Measurements from ENCODE around the gene ARL14EP. TPM values are rescaled to one million over a fixed set of nuclear protein-coding genes. Genes with fewer than 3 reads are reported as not detected.

Gene ARL14EP
- total and polyA plus RNA-seq, 8 donors, result 5.4 to 16.9 (median 11.5) TPM

GRCh38 chr11:30346068-30346688, 23.3 kb downstream of the ARL14EP start:
- FAIRE-seq (peak; percentile 92), ATAC-seq (peak in 3 of 4 donors; percentile 71 to 81 (median 76)), DNase-seq (no peak)
- H3K9me3 ChIP-seq, result no peaks in the 10 kb centered on the region
- WGBS, 2 donors, result 2 to 12% methylated on average over 5 of the region's 5 CpGs
- H3K27me3 ChIP-seq, result no peaks in the 10 kb centered on the region
- intact Hi-C loops (cut with DNase I), result loop anchor here in 2 of 3 donors (5.0 to 10.0 kb wide), 3 partner anchors 509 to 566 kb away; no protein-coding TSS in a partner anchor
- H3K4me1 ChIP-seq, result no peaks in the 10 kb centered on the region
- no peak overlapping the region for H3K4me3 ChIP-seq
- no peak overlapping the region for H3K27ac ChIP-seq
- TF ChIP-seq CTCF (IDR thresholded peaks at IDR 0.05), result peak; percentile 29 to 54 (median 42)
- no peaks in the 10 kb centered on the region for H3K36me3 ChIP-seq

- FAIRE-seq, result no peak
- H3K4me1 ChIP-seq, result no peaks in the 10 kb centered on the region
- no peak overlapping the region for H3K27ac ChIP-seq
- intact Hi-C loops (cut with DNase I), result loop anchor here in 2 of 3 donors (5.0 to 10.0 kb wide), 3 partner anchors 507 to 564 kb away; no protein-coding TSS in a partner anchor
- H3K9me3 ChIP-seq, result no peaks in the 10 kb centered on the region
- ATAC-seq, result no peak
- no peak for DNase-seq
- no peaks in the 10 kb centered on the region for H3K36me3 ChIP-seq
- H3K4me3 ChIP-seq, result no peak overlapping the region
- no peaks in the 10 kb centered on the region for H3K27me3 ChIP-seq
- no peak for TF ChIP-seq CTCF (IDR thresholded peaks at IDR 0.05)
Observed at GRCh38 chr11:30348035-30348434, 25.1 kb downstream of the ARL14EP start.

- Histone ChIP-seq H3K4me3 (no peak overlapping the region), H3K4me1 (no peaks in the 10 kb centered on the region), H3K9me3 (no peaks in the 10 kb centered on the region), H3K27me3 (no peaks in the 10 kb centered on the region), H3K36me3 (no peaks in the 10 kb centered on the region), H3K27ac (no peak overlapping the region)
- WGBS, 2 donors, result 79 to 83% methylated on average over 3 of the region's 3 CpGs
- intact Hi-C loops (cut with DNase I), result loop anchor here in 2 of 3 donors (5.0 to 10.0 kb wide), 3 partner anchors 505 to 562 kb away; no protein-coding TSS in a partner anchor
- DNase-seq, result no peak
- TF ChIP-seq CTCF (IDR thresholded peaks at IDR 0.05), result no peak
- ATAC-seq, result no peak
- FAIRE-seq, result no peak
Observed at GRCh38 chr11:30349885-30350284, 27.0 kb downstream of the ARL14EP start.

GRCh38 chr11:30350384-30350783, 27.5 kb downstream of the ARL14EP start:
- no peaks in the 10 kb centered on the region for H3K9me3 ChIP-seq
- intact Hi-C loops (cut with DNase I), result no loop called here
- ATAC-seq (no peak), FAIRE-seq (no peak), DNase-seq (no peak)
- no peaks in the 10 kb centered on the region for H3K36me3 ChIP-seq
- no peaks in the 10 kb centered on the region for H3K4me1 ChIP-seq
- H3K4me3 ChIP-seq, result no peak overlapping the region
- TF ChIP-seq CTCF (IDR thresholded peaks at IDR 0.05), result no peak
- no peak overlapping the region for H3K27ac ChIP-seq
- 43 to 48% methylated on average over 3 of the region's 3 CpGs for WGBS, 2 donors
- no peaks in the 10 kb centered on the region for H3K27me3 ChIP-seq

- no peaks in the 10 kb centered on the region for H3K4me1 ChIP-seq
- H3K4me3 ChIP-seq, result no peak overlapping the region
- no peaks in the 10 kb centered on the region for H3K27me3 ChIP-seq
- FAIRE-seq (no peak), DNase-seq (no peak), ATAC-seq (no peak)
- TF ChIP-seq CTCF (IDR thresholded peaks at IDR 0.05), result no peak
- intact Hi-C loops (cut with DNase I), result no loop called here
- H3K36me3 ChIP-seq, result no peaks in the 10 kb centered on the region
- H3K27ac ChIP-seq, result no peak overlapping the region
- WGBS, 2 donors, result 76 to 84% methylated on average over 5 of the region's 5 CpGs
- no peaks in the 10 kb centered on the region for H3K9me3 ChIP-seq
Observed at GRCh38 chr11:30351061-30351460, 28.2 kb downstream of the ARL14EP start.

Measured in pancreas (tissue), 10 donors.